Neuronal stem cell (in vitro differentiated cells): ENCODE results near the gene IL1RAPL2.

Experiments
- DNase-seq: peaks from one replicate; pipeline ENCODE4 v3.0.0-alpha.2; 2013; ENCODE audit warnings: low spot score
- H2AFZ ChIP-seq: one replicate; pipeline ENCODE4 v1.6.1; 2013; ENCODE audit warnings: mild to moderate bottlenecking, low read length, inconsistent platforms
- H2AK5ac ChIP-seq: 2 replicates; pipeline ENCODE4 v1.6.1; 2013; ENCODE audit warnings: low read depth, mild to moderate bottlenecking, inconsistent platforms, low read length, moderate library complexity, mixed read lengths
- H2BK120ac ChIP-seq: 2 replicates; pipeline ENCODE4 v1.6.1; 2013; ENCODE audit warnings: low read depth, mild to moderate bottlenecking, inconsistent platforms, low read length, moderate library complexity, mixed read lengths
- H2BK12ac ChIP-seq: one replicate; pipeline ENCODE4 v1.6.1; 2013; ENCODE audit warnings: low read length, inconsistent platforms
- H2BK15ac ChIP-seq: 2 replicates; pipeline ENCODE4 v1.6.1; 2013; ENCODE audit warnings: mild to moderate bottlenecking, low read length, inconsistent platforms, mixed read lengths
- H2BK5ac ChIP-seq: one replicate; pipeline ENCODE4 v1.6.1; 2013; ENCODE audit warnings: inconsistent platforms, mild to moderate bottlenecking, low read length, moderate library complexity
- H3K14ac ChIP-seq: one replicate; pipeline ENCODE4 v1.6.1; 2013; ENCODE audit warnings: low read length, inconsistent platforms
- H3K18ac ChIP-seq: 2 replicates; pipeline ENCODE4 v1.6.1; 2013; ENCODE audit warnings: low read length, inconsistent platforms
- H3K23ac ChIP-seq: 2 replicates; pipeline ENCODE4 v1.6.1; 2013; ENCODE audit warnings: low read depth, mild to moderate bottlenecking, mixed read lengths, low read length, inconsistent platforms; ENCODE audit not compliant: poor library complexity
- H3K27ac ChIP-seq: replicated peaks from 3 replicates; pipeline ENCODE4 v1.5.1; 2013; ENCODE audit warnings: low read length, inconsistent platforms
- H3K27me3 ChIP-seq, 3 experiments: 2 replicates each; pipeline ENCODE4 v1.6.1; 2013; ENCODE audit warnings: low read length in 3 of 3, mild to moderate bottlenecking in 2 of 3, inconsistent platforms in 1 of 3, low read depth in 1 of 3, mixed read lengths in 1 of 3, moderate library complexity in 1 of 3; ENCODE audit not compliant: control insufficient read depth in 3 of 3, insufficient read depth in 3 of 3
- H3K36me3 ChIP-seq, 2 donors: replicated peaks in 1 of 2; 2 replicates each; pipeline ENCODE4 v1.6.1; 2013; ENCODE audit warnings: low read length in 2 of 2; ENCODE audit not compliant: control insufficient read depth in 2 of 2, insufficient read depth in 2 of 2
- H3K4ac ChIP-seq: 2 replicates; pipeline ENCODE4 v1.6.1; 2013; ENCODE audit warnings: inconsistent platforms, mild to moderate bottlenecking, low read length, moderate library complexity
- H3K4me1 ChIP-seq, 2 donors: 1 replicate in 1 of 2; 2 replicates in 1 of 2; pipeline ENCODE4 v1.6.1; 2013; ENCODE audit warnings: low read length in 2 of 2, low read depth in 1 of 2; ENCODE audit not compliant: control insufficient read depth in 2 of 2, insufficient read depth in 1 of 2
- H3K4me2 ChIP-seq: one replicate; pipeline ENCODE4 v1.6.1; 2013; ENCODE audit warnings: mild to moderate bottlenecking, low read length, inconsistent platforms; ENCODE audit not compliant: insufficient read depth, poor library complexity, severe bottlenecking
- H3K4me3 ChIP-seq, 2 donors: 2 replicates each; pipeline ENCODE4 v1.5.1; 2013; ENCODE audit warnings: low read length in 2 of 2, mild to moderate bottlenecking in 2 of 2, inconsistent platforms in 1 of 2, moderate library complexity in 1 of 2
- H3K79me1 ChIP-seq: one replicate; pipeline ENCODE4 v1.6.1; 2013; ENCODE audit warnings: low read depth, mild to moderate bottlenecking, inconsistent platforms, low read length, moderate library complexity
- H3K9ac ChIP-seq: one replicate; pipeline ENCODE4 v1.6.1; 2013; ENCODE audit warnings: mild to moderate bottlenecking, low read depth, low read length, inconsistent platforms; ENCODE audit not compliant: poor library complexity
- H3K9me3 ChIP-seq, 2 donors: replicated peaks in 1 of 2; 2 replicates each; pipeline versions ENCODE3 to v1.6.1; 2013; ENCODE audit warnings: low read length in 2 of 2, mild to moderate bottlenecking in 2 of 2, inconsistent platforms in 1 of 2, low read depth in 1 of 2, mixed read lengths in 1 of 2, moderate library complexity in 1 of 2; ENCODE audit not compliant: control insufficient read depth in 2 of 2, insufficient read depth in 1 of 2
- H4K8ac ChIP-seq: one replicate; pipeline ENCODE4 v1.6.1; 2013; ENCODE audit warnings: low read depth, mild to moderate bottlenecking, inconsistent platforms, low read length, moderate library complexity
- H4K91ac ChIP-seq: one replicate; pipeline ENCODE4 v1.6.1; 2013; ENCODE audit warnings: low read length, low read depth, mild to moderate bottlenecking, inconsistent platforms; ENCODE audit not compliant: poor library complexity
- WGBS, 2 donors: extraction: QIAGEN DNeasy Blood & Tissue Kit; methylation state at CpG; one replicate each; pipeline ENCODE4 v1.1.7; 2013; ENCODE audit warnings: missing lambda C conversion rate in 2 of 2, mixed read lengths in 1 of 2; ENCODE audit not compliant: insufficient read length in 2 of 2, insufficient replicate concordance in 1 of 2; ENCODE audit errors: extremely low coverage in 2 of 2; 5-methylcytosine and 5-hydroxymethylcytosine counted together

IL1RAPL2 gene

GRCh38 chrX:105190252-105190853, 624.4 kb downstream of the IL1RAPL2 start:
- no peaks in the 10 kb centered on the region for H3K36me3 ChIP-seq
- no peak overlapping the region for H3K23ac ChIP-seq
- no peak overlapping the region for H3K4ac ChIP-seq
- H3K9ac ChIP-seq: no peak overlapping the region
- H2BK5ac ChIP-seq: no peak overlapping the region
- H2BK15ac ChIP-seq: no peak overlapping the region
- no peaks in the 10 kb centered on the region for H3K79me1 ChIP-seq
- H2BK12ac ChIP-seq: no peak overlapping the region
- no peak overlapping the region for H2BK120ac ChIP-seq
- no peak overlapping the region for H4K8ac ChIP-seq
- DNase-seq: peak; percentile 29
- no peaks in the 10 kb centered on the region for H3K9me3 ChIP-seq
- H3K4me3 ChIP-seq: no peak overlapping the region
- H3K14ac ChIP-seq: no peak overlapping the region
- H3K4me1 ChIP-seq: no peaks in the 10 kb centered on the region
- no peak overlapping the region for H3K27ac ChIP-seq
- no CpG with 5 or more reads among the region's 2 CpGs for WGBS, 2 donors
- H4K91ac ChIP-seq: no peak overlapping the region
- H2AFZ ChIP-seq: no peak overlapping the region
- H3K18ac ChIP-seq: no peak overlapping the region
- H2AK5ac ChIP-seq: no peak overlapping the region
- no peaks in the 10 kb centered on the region for H3K27me3 ChIP-seq
- no peak overlapping the region for H3K4me2 ChIP-seq

- H2BK5ac ChIP-seq: no peak overlapping the region
- no peak overlapping the region for H2BK15ac ChIP-seq
- H3K4ac ChIP-seq: no peak overlapping the region
- H3K27ac ChIP-seq: no peak overlapping the region
- no peak overlapping the region for H4K8ac ChIP-seq
- H3K9me3 ChIP-seq: no peaks in the 10 kb centered on the region
- H3K4me3 ChIP-seq: no peak overlapping the region
- no peaks in the 10 kb centered on the region for H3K36me3 ChIP-seq
- H3K27me3 ChIP-seq: no peaks in the 10 kb centered on the region
- no peak overlapping the region for H2AFZ ChIP-seq
- H2AK5ac ChIP-seq: no peak overlapping the region
- DNase-seq: no peak
- H2BK12ac ChIP-seq: no peak overlapping the region
- no peak overlapping the region for H2BK120ac ChIP-seq
- no peak overlapping the region for H3K14ac ChIP-seq
- no peak overlapping the region for H3K9ac ChIP-seq
- H3K79me1 ChIP-seq: no peaks in the 10 kb centered on the region
- no peak overlapping the region for H3K18ac ChIP-seq
- no peak overlapping the region for H4K91ac ChIP-seq
- no peaks in the 10 kb centered on the region for H3K4me1 ChIP-seq
- H3K4me2 ChIP-seq: no peak overlapping the region
- no CpG with 5 or more reads among the region's 2 CpGs for WGBS, 2 donors
- H3K23ac ChIP-seq: no peak overlapping the region
Observed at GRCh38 chrX:105191878-105192277, 625.9 kb downstream of the IL1RAPL2 start.

- Histone ChIP-seq H2BK5ac (no peak overlapping the region), H3K79me1 (no peaks in the 10 kb centered on the region), H2BK12ac (no peak overlapping the region), H3K23ac (no peak overlapping the region), H2AFZ (no peak overlapping the region), H3K18ac (no peak overlapping the region), H3K27me3 (no peaks in the 10 kb centered on the region), H3K4me1 (no peaks in the 10 kb centered on the region), H3K27ac (no peak overlapping the region), H3K9ac (no peak overlapping the region), H4K91ac (no peak overlapping the region), H2AK5ac (no peak overlapping the region), H3K4me3 (no peak overlapping the region), H3K36me3 (no peaks in the 10 kb centered on the region), H3K9me3 (no peaks in the 10 kb centered on the region), H3K4me2 (no peak overlapping the region), H2BK15ac (no peak overlapping the region), H3K4ac (no peak overlapping the region), H2BK120ac (no peak overlapping the region), H3K14ac (no peak overlapping the region), H4K8ac (no peak overlapping the region)
- no peak for DNase-seq
Observed at GRCh38 chrX:105209406-105209805, 643.4 kb downstream of the IL1RAPL2 start.

GRCh38 chrX:105210258-105210657, 644.3 kb downstream of the IL1RAPL2 start:
- no peak overlapping the region for H3K14ac ChIP-seq
- no peaks in the 10 kb centered on the region for H3K4me1 ChIP-seq
- H3K27ac ChIP-seq: no peak overlapping the region
- no peak overlapping the region for H3K23ac ChIP-seq
- H2BK15ac ChIP-seq: no peak overlapping the region
- H3K27me3 ChIP-seq: no peaks in the 10 kb centered on the region
- no peaks in the 10 kb centered on the region for H3K9me3 ChIP-seq
- no peak overlapping the region for H2BK12ac ChIP-seq
- no peak overlapping the region for H2AK5ac ChIP-seq
- no peak overlapping the region for H2BK5ac ChIP-seq
- H2BK120ac ChIP-seq: no peak overlapping the region
- WGBS, 2 donors: no CpG with 5 or more reads among the region's 2 CpGs
- no peak overlapping the region for H4K91ac ChIP-seq
- H3K9ac ChIP-seq: no peak overlapping the region
- no peak overlapping the region for H3K18ac ChIP-seq
- H3K4me3 ChIP-seq: no peak overlapping the region
- no peak overlapping the region for H4K8ac ChIP-seq
- no peak for DNase-seq
- no peak overlapping the region for H3K4me2 ChIP-seq
- H3K4ac ChIP-seq: no peak overlapping the region
- H3K79me1 ChIP-seq: no peaks in the 10 kb centered on the region
- no peak overlapping the region for H2AFZ ChIP-seq
- no peaks in the 10 kb centered on the region for H3K36me3 ChIP-seq
